ENCODE measurements around the gene CROCC2.

The CROCC2 gene

DNA sequence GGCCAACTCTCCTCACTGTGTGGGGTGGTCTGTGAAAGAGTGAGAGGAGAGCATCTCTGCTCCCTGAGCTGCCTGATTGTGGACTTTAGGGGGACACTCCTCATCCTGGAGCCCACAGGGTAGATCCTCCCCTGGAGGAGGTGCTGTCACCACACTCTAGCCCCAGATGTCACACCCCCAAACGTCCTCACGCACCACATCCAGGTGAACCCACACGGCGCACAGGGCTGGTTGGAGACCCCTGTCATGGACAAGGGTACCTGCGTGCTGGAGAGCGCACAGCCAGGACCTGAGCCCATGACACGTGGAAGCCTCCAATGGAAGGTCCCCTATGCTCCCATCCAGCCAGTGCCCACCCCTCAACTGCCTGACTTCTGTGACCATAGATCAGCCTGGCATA is 27.0 kb upstream of the CROCC2 start:
- no peak overlapping the region for H3K9ac ChIP-seq
- H2AFZ ChIP-seq = no peak overlapping the region
- no peak overlapping the region for H3K27ac ChIP-seq
- no peaks in the 10 kb centered on the region for H3K9me3 ChIP-seq (ENCODE audit: control insufficient read depth, low read length)
- no peaks in the 10 kb centered on the region for H3K4me1 ChIP-seq
- no peaks in the 10 kb centered on the region for H3K27me3 ChIP-seq (ENCODE audit: control insufficient read depth, insufficient read depth, low read length)
- no peaks in the 10 kb centered on the region for H3K36me3 ChIP-seq (ENCODE audit: control insufficient read depth, insufficient read depth, low read length)
- TF ChIP-seq, protein P1, sequence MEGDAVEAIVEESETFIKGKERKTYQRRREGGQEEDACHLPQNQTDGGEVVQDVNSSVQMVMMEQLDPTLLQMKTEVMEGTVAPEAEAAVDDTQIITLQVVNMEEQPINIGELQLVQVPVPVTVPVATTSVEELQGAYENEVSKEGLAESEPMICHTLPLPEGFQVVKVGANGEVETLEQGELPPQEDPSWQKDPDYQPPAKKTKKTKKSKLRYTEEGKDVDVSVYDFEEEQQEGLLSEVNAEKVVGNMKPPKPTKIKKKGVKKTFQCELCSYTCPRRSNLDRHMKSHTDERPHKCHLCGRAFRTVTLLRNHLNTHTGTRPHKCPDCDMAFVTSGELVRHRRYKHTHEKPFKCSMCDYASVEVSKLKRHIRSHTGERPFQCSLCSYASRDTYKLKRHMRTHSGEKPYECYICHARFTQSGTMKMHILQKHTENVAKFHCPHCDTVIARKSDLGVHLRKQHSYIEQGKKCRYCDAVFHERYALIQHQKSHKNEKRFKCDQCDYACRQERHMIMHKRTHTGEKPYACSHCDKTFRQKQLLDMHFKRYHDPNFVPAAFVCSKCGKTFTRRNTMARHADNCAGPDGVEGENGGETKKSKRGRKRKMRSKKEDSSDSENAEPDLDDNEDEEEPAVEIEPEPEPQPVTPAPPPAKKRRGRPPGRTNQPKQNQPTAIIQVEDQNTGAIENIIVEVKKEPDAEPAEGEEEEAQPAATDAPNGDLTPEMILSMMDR (IDR thresholded peaks at IDR 0.05) = no peak
- H3K79me2 ChIP-seq = no peaks in the 10 kb centered on the region
- H3K4me2 ChIP-seq (ENCODE audit: low read length) = no peak overlapping the region
- H3K4me3 ChIP-seq (ENCODE audit: low read depth, low read length) = no peak overlapping the region

DNA sequence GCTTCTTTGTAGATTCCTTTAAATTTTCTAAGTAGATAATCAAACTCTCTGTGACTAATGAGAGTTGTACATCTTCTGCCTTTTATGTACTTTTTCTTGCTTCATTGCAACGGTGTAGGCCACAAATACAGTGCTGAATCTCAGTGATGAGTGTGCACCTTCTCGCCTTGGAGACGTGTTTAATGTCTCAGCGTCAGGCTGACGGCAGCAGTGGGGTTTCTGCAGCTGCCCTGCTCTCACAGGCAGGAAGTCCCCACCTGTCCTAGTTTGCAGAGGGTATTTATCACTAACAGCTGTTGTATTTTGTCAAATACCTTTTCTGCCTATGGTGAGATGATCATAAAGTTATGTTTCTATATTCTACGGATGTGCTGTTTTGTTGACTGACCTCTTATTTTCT is 24.2 kb upstream of the CROCC2 start:
- no peaks in the 10 kb centered on the region for H3K9me3 ChIP-seq (ENCODE audit: control insufficient read depth, low read length)
- H3K4me1 ChIP-seq = no peaks in the 10 kb centered on the region
- H3K36me3 ChIP-seq (ENCODE audit: control insufficient read depth, insufficient read depth, low read length) = no peaks in the 10 kb centered on the region
- H2AFZ ChIP-seq = no peak overlapping the region
- no peaks in the 10 kb centered on the region for H3K27me3 ChIP-seq (ENCODE audit: control insufficient read depth, insufficient read depth, low read length)
- H3K27ac ChIP-seq = no peak overlapping the region
- H3K9ac ChIP-seq = no peak overlapping the region
- H3K4me3 ChIP-seq (ENCODE audit: low read depth, low read length) = no peak overlapping the region
- no peak overlapping the region for H3K4me2 ChIP-seq (ENCODE audit: low read length)
- no peaks in the 10 kb centered on the region for H3K79me2 ChIP-seq
- TF ChIP-seq, protein P1 (IDR thresholded peaks at IDR 0.05) = no peak

DNA sequence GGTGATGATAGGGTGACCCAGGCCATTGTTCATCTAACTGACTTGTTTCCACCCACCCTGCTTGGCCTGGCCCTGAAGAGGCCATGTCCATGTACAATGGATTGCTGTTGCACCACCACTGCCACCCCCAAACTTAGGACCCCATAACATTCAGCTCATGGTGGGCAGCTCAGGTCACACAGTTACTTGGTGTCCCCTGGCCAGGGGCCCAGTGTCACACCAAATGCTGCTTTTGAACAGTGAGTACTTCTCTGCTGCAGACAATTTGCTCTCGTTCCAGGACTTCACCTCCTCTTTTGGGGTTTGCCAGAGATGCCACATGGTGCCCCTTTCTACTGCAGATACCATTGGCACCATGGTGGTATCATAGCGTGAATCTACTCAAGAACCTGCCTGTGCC is 21.9 kb upstream of the CROCC2 start:
- TF ChIP-seq, protein P1 (IDR thresholded peaks at IDR 0.05) = no peak
- Histone ChIP-seq H3K27ac (no peak overlapping the region), H3K9me3 (ENCODE audit: control insufficient read depth, low read length) (no peaks in the 10 kb centered on the region), H3K27me3 (ENCODE audit: control insufficient read depth, insufficient read depth, low read length) (no peaks in the 10 kb centered on the region), H3K4me2 (ENCODE audit: low read length) (no peak overlapping the region), H2AFZ (no peak overlapping the region), H3K9ac (no peak overlapping the region), H3K4me3 (ENCODE audit: low read depth, low read length) (no peak overlapping the region), H3K79me2 (no peaks in the 10 kb centered on the region), H3K4me1 (no peaks in the 10 kb centered on the region), H3K36me3 (ENCODE audit: control insufficient read depth, insufficient read depth, low read length) (no peaks in the 10 kb centered on the region)

DNA sequence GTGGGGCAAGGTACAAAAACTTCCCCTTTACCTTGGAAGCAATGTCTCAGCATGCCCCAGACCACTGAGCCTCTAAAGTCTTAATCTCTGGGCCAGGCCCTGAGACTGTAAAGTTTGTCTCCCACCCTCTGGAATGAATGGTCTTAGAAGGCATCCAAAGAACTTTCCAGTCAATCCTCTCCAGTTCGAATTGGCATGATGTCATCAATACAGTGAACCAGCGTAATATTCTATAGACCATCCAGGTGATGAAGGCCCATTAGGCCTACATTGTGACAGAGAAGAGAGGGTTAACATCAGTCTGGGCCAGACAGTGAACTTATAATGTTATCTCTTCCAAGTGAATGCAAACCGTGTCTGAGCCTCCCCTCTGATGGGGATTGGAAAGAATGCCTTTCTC is 21.4 kb upstream of the CROCC2 start:
- Histone ChIP-seq H3K27ac (no peak overlapping the region), H3K4me2 (ENCODE audit: low read length) (no peak overlapping the region), H3K36me3 (ENCODE audit: control insufficient read depth, insufficient read depth, low read length) (no peaks in the 10 kb centered on the region), H2AFZ (no peak overlapping the region), H3K79me2 (no peaks in the 10 kb centered on the region), H3K4me1 (no peaks in the 10 kb centered on the region), H3K27me3 (ENCODE audit: control insufficient read depth, insufficient read depth, low read length) (no peaks in the 10 kb centered on the region), H3K4me3 (ENCODE audit: low read depth, low read length) (no peak overlapping the region), H3K9me3 (ENCODE audit: control insufficient read depth, low read length) (no peaks in the 10 kb centered on the region), H3K9ac (no peak overlapping the region)
- TF ChIP-seq, protein P1 (IDR thresholded peaks at IDR 0.05) = no peak

DNA sequence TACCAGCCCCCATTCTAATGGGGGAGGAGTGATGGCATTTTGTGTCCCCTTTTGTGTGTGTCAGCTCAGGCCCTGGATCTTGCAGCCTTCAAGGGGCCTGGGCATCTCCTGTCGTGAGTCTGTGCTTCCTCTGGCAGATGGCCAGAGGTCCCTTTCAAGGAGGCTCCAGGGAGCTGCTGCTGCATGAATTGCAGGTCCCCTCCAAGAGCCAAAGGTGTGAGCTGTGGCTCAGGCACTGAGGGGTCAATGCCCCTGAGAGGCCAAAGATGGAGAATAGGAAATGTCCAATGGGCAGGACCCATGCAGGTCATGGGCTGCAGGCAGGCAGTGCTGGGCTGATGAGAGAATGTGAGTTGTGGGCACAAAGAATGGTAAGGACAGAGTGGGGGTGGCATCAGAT is 20.6 kb upstream of the CROCC2 start:
- Histone ChIP-seq H3K79me2 (no peaks in the 10 kb centered on the region), H3K9me3 (ENCODE audit: control insufficient read depth, low read length) (no peaks in the 10 kb centered on the region), H2AFZ (no peak overlapping the region), H3K4me2 (ENCODE audit: low read length) (no peak overlapping the region), H3K36me3 (ENCODE audit: control insufficient read depth, insufficient read depth, low read length) (no peaks in the 10 kb centered on the region), H3K27ac (no peak overlapping the region), H3K9ac (no peak overlapping the region), H3K27me3 (ENCODE audit: control insufficient read depth, insufficient read depth, low read length) (no peaks in the 10 kb centered on the region), H3K4me1 (no peaks in the 10 kb centered on the region), H3K4me3 (ENCODE audit: low read depth, low read length) (no peak overlapping the region)
- TF ChIP-seq, protein P1 (IDR thresholded peaks at IDR 0.05) = no peak

Measured in parathyroid adenoma (tissue), 2 donors.